HG02588 (cell line): ENCODE results near the gene CMTM2.
"Not testable (repeated sequence)": the region's sequence is repeated elsewhere in the genome, so short reads cannot be mapped to it uniquely, and the experiment has no call there.

Experiments
- ATAC-seq: cut with Tn5 transposase; IDR thresholded peaks from one replicate; pipeline ENCODE4 v1.9.1; 2021; ENCODE audit warnings: mild to moderate bottlenecking, moderate library complexity; ENCODE audit not compliant: unreplicated experiment

Gene CMTM2

GRCh38 chr16:66580605-66581209 lies 1.4 kb downstream of the CMTM2 start:
- no peak for ATAC-seq

DNA sequence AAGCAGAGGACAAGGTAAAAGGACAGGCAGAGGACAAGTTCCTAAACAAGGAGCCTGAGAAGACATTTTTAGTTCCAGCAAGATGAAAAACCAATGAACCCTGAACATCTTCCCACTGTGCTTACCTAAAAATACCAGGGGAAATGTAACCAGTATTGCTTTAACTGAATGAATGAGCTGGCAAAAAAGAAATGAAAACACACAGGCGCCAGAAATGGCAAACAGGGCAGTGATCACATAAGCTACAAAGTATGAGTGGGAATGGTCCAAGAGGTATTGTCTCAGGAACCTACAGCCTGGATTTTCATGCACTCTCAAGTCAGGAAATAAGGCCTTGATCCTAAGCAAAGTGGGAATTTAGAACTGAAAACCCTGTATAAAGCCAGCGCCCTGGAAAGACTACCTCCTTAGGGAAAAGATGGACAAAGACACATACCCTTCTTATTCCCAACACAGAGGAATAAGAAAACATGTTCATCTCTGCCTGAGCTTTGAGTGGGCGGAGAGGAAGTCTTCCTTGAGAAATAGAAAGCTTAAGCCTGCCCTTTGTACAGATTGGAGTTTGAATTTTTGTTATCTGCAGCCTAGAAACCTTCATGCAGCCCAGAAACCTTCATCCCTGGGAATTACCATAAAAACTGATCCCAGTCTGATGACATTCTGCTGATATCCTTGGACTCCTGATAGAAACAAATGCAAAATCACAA lies 2.1 kb downstream of the CMTM2 start:
- no peak for ATAC-seq

GRCh38 chr16:66585481-66586239 lies 6.4 kb downstream of the CMTM2 start:
- no peak for ATAC-seq

DNA sequence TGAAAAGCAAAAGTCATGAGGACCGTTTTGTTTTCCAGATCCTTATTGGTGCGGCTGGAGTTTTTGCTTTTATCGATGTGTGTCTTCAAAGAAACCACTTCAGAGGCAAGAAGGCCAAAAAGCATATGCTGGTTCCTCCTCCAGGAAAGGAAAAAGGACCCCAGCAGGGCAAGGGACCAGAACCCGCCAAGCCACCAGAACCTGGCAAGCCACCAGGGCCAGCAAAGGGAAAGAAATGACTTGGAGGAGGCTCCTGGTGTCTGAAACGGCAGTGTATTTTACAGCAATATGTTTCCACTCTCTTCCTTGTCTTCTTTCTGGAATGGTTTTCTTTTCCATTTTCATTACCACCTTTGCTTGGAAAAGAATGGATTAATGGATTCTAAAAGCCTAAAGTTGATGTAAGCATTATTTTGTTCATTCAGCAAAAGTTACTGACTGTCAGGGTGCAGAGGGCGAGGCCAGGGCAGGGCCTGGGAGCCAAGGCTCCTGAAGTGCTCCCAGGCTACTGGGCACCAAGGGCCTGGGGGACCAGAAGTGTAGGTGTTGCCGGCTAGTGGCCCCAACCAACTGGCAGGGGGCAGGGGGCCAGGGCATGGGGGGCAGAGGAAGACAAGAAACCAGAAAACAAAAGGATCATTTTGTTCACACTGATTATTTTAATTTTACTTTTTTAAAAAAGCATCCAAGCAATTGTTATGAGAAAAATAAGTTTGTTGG lies 8.8 kb downstream of the CMTM2 start:
- ATAC-seq, result no peak

DNA sequence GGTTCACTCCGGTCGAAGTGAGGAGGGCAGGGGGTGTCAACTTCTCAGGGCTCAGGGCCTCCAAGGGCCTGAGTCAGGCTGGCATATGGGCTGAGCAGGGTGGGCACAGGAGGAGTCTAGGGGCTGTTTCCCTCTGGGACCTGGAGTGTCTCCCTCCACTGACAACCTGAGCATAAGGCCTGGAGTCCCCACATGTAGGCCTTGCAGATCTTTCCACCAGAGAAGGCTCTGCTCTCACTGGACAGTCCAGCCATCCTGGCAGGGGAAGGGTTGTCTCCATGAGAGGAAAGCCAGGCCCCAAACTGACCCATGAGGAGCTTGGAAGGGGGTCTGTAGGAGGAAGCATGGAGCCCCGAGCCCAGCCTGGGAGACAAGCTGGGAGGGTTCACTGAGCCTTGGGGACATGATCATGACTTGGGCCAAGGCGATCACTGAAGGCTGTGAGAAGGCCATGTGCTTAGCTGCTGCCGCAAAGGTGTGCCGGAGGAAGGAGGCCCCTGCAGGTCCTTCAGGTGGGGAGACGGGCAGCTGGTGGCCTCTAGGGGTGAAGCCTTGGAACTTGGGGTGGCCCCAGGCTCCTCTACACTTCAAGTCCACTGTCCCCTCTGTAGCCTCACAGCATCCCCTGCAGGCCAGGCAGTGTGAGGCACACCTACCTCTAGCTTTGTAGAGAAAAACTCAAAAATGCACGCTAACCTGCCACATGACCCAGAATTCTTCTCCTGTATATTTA lies 9.9 kb downstream of the CMTM2 start:
- ATAC-seq, result no peak

- ATAC-seq, result no peak
Observed at GRCh38 chr16:66590322-66590721, 11.1 kb downstream of the CMTM2 start.

GRCh38 chr16:66591018-66591417 lies 11.8 kb downstream of the CMTM2 start:
- ATAC-seq, result no peak

DNA sequence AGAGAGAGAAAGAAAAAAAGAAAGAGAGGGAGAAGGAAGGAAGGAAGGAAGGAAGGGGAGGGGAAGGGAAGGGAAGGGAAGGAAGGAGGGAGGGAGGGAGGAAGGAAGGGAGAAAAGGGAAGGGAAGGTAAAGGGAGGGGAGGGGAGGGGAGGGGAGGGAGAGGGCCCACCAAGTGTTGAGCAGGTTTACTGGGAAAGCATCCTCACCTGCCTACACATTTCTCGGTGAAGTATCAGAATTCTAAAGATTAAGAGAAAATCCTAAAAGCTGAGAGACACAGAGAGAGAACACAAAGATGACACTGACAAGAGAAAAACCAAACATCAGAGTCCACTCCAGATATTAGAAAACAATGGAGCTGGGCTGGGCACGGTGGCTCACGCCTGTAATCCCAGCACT lies 13.0 kb downstream of the CMTM2 start:
- ATAC-seq, result no peak

DNA sequence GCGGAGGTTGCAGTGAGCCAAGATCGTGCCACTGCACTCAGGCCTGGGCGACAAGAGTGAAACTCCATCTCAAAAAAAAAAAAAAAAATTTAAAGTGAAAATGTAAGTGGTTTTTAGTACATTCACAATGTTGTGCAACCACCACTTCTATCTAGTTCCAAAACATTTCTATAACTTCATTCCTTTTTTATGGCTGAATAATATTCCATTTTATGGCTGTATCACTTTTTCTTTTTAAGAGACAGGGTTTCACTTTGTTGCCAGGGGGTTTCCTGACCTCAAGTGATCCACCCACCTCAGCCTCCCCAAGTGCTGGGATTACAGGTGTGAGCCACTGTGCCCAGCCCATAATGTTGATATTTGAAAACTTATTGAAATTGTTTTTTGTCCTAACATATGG lies 13.6 kb downstream of the CMTM2 start:
- ATAC-seq, result no peak

- no peak for ATAC-seq
Observed at GRCh38 chr16:66594739-66595138, 15.5 kb downstream of the CMTM2 start.

GRCh38 chr16:66596559-66596958 lies 17.3 kb downstream of the CMTM2 start:
- ATAC-seq, result not testable (repeated sequence)

- no peak for ATAC-seq
Observed at GRCh38 chr16:66596986-66597848, 18.0 kb downstream of the CMTM2 start.

GRCh38 chr16:66598111-66598510 lies 18.8 kb downstream of the CMTM2 start:
- ATAC-seq, result no peak

GRCh38 chr16:66599726-66600125 lies 20.5 kb downstream of the CMTM2 start:
- ATAC-seq, result no peak

DNA sequence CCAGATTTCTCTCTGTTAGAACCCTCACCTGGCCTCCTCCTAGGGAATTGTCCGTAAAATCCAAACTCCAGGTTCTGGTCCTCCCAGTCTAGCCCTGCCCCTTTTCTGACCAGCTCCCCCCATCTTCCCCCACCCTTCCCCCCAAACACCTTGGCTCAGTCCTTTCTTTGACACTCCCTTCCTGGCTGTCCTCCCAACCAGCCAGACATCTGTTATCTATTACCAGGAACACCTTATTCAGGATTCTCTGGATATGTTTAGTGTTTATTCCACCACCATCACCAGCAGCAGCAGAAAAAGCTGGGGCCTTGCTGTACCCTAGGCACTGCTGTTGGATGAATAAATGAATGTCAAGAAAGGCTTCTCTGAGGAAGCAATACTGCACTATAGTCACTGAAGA lies 21.2 kb downstream of the CMTM2 start:
- no peak for ATAC-seq

DNA sequence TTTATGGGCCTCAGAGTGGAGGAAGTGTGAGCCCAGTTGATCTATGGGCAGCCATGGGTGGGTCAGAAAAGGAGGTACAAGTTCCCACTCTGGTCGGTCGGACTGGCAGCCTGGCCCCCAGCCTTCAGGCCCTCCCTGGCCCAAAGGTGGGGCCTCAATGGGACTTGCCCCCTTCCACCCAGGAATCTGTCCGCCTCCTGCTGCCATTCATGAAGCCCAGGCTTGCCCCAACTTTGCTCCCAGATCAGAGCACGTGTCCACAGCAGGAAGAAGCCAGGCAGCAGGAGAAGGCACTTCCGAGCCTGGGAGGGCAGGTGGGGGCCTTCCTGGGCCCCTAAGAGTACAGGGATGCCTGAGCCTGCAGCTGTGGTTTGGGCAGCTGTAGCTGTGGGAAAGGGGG lies 22.2 kb downstream of the CMTM2 start:
- no peak for ATAC-seq

DNA sequence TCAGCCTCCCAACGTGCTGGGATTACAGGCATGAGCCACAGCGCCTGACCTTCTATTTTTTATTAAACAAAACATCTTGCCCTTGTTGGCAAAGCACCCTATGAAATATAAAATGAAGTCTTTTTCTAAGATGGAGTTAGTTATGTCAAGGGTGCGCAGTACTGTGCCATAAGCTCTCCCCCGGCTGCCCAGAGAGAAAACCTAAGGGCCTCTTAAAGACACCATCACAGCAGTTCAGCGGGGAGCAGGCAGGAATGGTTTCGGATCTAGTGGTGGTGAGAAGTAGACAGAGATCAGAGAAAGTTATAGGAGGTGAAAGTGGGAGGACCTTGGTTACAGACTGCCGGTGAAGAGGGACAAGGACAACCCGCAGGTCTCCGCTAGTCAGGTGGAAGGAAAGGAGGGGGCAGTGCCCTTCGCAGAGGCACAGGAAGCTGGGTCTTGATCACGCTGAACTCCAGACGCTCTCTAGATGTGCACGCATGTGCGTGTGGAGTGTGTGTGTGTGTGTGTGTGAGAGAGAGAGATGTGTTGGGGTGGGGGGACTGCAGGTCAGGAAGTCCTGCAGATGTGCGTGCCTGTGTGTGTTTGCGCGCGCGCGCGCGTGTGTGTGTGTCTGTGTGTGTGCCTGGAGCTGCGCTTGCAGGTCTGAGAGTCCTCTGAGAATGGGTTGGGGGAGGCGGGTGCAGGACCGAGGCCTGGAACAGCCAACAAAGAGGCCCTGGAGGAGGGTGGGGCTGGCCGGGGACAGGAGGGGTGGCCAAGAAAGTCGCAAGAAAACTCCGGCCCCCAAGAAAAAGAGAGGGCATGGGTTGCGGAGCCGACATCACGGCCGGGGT lies 24.5 kb downstream of the CMTM2 start:
- no peak for ATAC-seq

- peak; percentile 48 for ATAC-seq
Observed at GRCh38 chr16:66604376-66605176, 25.3 kb downstream of the CMTM2 start, which contains the start of gene CMTM3. CMTM3 (plus strand) TSS chr16:66604704; CDS start chr16:66604806, 102 bp downstream.
